CD1c-positive myeloid dendritic cell (primary cell): ENCODE measurements around the gene ADGRG7.
"Not testable (repeated sequence)": the region's sequence is repeated elsewhere in the genome, so short reads cannot be mapped to it uniquely, and the experiment has no call there.

Source experiments
- DNase-seq: peaks from one replicate; pipeline ENCODE4 v3.0.0-alpha.2; 2016; ENCODE audit errors: extremely low spot score

The ADGRG7 gene

DNA sequence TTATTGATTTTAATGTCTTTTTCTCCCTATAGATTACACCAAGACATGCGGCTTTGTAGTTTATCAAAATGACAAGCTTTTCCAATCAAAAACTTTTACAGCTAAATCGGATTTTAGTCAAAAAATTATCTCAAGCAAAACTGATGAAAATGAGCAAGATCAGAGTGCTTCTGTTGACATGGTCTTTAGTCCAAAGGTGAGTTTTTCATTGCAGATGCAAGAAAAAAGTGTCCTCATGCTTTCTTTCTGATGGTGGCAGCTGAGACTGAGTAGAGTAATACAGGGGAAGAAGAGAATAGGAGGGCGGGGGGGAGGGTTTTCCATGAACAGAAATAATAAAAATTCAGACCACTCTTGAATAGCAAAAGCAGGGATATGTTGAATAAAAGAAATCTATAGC is 36.5 kb downstream of the ADGRG7 start:
- DNase-seq: no peak

DNA sequence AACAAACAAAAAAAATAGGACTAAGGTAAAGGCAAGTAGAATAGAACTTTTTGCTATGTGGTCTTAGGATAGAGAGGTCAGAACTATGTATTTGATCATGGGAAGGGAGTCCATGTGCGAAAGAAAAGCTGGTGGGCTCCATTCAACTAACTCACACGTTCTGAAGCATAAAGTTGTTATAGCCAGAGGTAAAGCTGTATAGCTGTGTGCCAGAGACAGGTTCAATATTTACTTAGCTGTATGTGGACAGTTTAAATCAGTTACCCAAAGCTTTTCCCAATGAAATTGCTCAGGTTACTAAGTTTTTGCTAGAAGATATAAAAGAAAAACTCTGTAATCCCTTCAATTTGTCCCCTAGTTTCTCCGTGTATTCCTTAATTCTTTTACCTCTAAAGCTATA is 37.8 kb downstream of the ADGRG7 start:
- no peak for DNase-seq

DNA sequence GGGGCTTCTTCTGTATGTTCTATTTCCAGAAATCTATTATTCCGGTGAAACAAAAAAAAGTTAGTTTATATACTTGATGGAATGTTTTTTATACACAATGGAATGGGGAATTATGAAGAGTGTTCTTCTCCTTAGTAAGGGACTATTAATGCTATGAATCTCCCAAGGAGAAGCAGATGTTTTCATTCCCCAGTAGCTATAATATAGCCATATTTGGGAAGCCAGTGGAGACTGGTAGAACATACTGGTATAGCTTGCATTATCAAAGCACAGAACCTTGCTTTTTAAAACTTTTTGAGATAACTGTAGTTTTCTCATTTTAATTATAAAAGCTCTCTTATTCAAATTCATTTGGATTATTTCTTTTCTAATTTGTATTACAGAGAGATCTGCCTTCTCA is 38.3 kb downstream of the ADGRG7 start:
- no peak for DNase-seq

DNA sequence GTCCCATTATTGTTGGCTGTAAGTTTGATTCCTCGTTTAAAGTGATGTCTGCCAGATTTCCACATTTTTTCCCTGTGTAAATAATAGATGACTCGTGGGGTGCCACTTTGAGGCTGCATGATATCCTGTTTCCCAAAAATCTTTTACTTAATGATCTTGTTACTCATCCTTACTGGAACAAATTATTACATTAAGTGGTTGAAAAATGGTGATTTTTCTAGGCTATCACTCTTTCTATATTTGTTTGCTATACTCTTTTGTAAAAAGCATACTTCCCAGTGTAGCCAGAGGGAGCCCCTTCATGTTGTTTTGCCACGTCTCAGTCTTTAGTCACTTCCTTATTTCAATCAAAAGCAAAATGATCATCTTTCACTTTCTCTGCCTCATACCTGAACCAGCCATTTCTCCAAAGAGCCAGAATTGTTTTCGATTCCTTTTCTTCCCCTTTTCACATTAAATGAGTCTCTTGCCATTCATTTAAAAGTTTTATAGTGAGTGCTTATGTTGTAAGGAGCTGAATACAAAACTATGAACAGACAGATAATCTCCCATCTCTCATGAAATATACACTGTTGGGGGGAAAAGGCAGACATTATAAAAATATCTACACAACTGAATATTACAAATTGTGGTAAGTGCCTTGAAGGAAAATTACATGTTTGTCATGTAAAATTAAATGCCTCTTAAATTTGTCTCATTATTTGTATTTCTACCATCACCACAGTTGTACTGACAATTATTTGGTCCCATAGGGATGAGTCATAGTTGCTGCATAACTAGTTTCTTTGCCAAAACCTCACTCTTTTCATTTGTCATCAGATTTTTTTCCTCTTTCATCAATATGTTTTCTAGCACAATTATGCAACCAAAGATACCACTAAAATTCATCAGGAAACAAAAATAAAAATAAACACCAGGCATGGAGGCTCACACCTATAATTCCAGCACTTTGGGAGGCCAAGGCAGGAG is 41.5 kb downstream of the ADGRG7 start:
- peak; percentile 12 for DNase-seq

DNA sequence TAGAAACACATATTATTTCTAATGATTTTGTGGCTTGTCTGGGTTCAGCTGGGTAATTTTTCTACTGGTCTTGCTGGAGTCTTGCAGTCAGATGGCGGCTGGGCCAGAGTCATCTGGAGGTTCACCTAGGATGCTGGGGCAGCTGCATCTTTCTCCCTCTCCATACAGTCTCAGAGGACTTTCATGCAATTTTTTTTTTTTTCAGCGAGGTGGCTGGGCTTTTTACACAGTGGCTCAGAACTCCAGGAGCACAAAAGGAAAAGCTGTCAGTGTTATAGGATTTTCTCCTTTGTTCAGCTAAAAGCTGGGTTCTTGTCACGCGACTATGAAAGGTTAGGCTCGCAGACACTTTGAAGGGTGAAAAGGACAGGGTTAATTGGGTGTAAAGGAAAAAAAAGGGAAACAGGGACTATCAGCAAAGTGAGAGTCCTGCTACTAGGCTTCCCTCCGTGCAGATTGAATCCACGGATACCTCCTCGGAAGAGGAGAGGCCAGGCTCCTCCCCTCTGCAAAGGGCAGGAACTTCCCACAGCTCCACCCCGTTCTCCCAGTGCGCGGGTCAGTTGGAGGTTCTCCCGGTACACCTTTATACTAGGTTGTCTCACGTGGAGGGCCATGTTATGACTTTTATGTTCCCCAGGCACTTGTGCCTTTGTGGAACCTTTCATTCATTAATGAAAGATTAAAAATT is 44.3 kb downstream of the ADGRG7 start:
- no peak for DNase-seq

DNA sequence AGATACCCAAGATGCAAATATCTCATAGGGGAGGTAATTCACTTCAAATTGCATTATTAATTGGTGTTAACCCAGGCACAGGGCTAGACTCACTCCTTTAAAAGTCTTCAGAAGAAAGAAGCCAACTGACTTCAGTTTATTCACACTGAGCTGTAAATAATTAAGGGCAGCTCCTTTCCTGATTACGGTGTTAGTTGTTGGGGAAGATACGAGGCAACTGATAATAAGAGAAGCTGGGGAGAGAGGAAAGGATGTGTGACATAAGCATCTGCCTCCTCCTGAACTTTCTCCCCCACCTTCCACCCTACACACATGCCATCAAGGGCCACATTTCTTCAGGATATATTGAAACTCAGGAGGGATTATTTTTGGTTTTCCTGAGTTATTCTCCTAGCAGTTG is 47.5 kb downstream of the ADGRG7 start:
- DNase-seq: no peak

DNA sequence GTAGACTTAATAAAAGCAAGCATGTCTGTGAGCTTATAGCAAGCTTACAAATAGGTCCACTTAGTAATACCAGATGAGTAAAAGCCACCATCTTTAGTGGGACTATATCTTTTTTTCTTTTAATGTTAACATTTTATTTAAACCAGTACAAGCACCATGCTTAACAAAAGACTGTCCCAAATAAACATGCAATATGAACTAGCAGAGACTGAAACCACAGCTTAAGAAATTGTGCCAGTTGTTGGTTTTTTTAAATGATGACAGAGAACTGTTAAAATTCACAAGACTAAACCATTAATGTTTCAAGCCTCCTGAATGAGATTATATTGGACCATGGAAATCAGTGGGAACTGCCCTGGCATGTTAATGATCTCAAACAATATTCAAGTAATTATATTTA is 51.9 kb downstream of the ADGRG7 start:
- DNase-seq: not testable (repeated sequence)

DNA sequence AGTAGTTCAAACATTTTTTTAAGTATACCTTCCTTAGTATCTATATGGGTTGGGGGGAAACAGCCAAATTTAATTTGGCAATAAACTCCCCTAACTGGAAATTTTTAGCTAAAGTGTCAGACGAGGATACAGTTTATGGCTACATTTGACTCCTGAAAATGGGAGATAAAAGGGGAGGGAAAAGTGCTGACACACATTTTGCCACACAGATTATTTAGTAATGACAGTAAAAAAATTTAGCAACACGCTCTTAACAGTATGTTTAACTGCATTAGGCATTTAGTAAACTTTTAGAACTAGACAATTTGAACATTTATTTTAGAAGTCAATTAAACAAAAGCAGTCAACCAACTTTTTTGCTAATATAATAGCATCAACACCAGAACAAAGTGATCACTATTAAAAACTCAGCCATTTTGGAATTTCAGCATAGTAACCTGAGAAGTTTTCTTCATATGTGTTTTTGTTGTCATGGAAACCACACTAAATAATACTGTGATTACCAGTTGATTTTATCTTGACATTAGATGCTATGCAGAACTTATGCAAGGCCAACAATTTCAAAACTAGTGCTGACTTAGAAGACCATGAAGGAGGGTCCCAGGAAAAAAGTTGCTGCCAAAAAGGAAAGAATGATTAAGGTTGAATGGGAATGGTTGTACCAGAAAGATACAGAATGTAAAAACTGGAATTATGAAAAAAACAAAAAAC is 52.9 kb downstream of the ADGRG7 start:
- no peak for DNase-seq

DNA sequence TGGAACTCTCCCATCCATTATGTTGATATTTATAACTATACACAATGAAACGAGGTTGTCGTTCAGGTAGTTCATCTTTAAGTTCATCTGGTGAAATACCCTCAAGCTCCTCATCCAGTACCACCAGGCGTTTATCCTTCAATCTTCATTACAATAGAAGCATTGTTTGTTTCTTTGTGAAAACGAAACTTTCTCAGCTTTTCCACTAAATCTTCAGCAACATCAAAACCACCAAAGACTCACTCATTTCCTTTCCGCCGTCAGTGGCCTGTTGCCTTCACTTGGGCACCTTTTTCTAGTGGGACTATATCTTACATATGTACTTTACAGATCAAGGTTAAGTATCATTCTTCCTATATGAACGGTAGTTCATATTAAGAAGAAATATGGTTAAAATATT is 55.8 kb downstream of the ADGRG7 start:
- no peak for DNase-seq

DNA sequence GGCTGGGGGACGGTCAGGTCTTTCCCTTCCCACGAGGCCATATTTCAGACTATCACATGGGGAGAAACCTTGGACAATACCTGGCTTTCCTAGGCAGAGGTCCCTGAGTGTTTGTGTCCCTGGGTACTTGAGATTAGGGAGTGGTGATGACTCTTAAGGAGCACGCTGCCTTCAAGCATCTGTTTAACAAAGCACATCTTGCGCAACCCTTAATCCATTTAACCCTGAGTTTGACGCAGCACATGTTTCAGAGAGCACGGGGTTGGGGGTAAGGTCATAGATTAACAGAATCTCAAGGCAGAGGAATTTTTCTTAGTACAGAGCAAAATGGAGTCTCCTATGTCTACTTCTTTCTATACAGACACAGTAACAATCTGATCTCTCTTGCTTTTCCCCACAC is 57.3 kb downstream of the ADGRG7 start:
- not testable (repeated sequence) for DNase-seq

DNA sequence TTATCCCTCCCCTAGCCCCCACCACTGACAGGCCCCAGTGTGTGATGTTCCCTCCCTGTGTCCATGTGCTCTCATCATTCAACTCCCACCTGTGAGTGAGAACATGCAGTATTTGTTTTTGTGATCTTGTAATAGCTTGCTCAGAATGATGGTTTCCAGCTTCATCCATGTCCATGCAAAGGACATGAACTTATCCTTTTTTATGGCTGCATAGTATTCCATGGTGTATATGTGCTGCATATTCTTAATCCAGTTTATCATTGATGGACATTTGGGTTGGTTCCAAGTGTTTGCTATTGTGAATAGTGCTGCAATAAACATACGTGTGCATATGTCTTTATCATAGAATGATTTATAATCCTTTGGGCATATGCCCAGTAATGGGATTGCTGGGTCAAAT is 57.9 kb downstream of the ADGRG7 start:
- DNase-seq: not testable (repeated sequence)

DNA sequence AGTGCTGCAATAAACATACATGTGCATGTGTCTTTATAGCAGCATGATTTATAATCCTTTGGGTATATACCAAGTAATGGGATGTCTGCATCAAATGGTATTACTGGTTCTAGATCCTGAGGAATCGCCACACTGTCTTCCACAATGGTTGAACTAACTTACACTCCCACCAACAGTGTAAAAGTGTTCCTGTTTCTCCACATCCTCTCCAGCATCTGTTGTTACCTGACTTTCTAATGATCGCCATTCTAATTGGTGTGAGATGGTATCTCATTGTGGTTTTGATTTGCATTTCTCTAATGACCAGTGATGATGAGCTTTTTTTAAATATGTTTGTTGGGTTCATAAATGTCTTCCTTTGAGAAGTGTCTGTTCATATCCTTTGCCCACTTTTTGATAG is 61.6 kb downstream of the ADGRG7 start:
- DNase-seq: not testable (repeated sequence)

DNA sequence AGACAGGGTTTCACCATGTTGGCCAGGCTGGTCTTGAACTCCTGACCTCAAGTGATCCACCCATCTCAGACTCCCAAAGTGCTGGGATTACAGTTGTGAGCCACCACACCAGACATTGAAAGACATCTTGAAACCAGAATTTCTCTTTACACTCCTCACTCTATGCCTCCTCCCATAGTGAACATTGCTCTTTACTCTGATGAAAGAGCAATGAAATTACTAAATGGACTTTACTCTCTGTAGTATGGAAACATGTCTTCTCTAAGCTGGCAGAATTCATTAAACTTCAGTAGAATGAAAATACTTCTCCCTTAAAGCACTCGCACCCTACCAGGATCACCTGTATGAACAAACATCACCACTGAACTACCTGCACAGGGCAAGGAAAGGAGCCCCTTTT is 72.1 kb downstream of the ADGRG7 start:
- no peak for DNase-seq

DNA sequence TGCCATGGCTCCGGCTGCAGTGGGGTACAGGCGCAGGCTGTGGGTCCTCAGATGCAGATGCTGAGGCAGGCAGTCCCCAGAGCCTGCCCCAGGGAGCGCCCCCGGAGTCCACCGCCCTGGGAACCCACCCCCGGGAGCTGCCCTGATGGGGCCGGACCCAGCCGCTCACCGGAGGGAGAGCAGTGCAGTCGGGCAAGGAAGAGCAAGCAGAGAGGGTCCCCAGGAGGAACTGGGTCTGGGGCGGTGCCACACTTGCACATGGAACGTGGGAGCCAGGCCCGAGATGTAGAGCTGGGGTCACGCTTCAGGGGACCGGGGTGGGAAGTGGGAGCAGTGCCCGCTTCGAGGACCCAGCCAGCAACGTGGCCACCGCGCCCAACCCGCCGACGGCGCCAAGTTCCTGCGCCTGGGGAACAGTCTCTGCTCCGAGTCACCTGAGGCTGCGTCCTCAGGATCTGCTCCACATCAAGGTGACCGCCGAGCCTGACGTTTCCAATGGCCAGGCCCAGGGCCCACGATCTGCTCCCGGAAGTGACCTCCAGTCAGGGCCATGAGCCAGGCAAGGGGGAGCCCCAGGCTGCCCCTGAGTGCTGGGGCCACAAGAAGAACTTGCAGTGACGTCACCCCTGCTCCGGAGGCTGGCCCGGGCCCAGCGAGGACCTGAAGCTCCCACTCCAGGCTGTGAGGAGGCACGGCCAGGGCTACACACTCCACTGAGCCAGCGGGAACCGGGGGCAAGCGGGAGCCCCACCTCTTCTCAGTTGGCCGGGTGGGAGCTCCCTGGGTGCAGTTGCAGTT is 72.9 kb downstream of the ADGRG7 start:
- DNase-seq: no peak

DNA sequence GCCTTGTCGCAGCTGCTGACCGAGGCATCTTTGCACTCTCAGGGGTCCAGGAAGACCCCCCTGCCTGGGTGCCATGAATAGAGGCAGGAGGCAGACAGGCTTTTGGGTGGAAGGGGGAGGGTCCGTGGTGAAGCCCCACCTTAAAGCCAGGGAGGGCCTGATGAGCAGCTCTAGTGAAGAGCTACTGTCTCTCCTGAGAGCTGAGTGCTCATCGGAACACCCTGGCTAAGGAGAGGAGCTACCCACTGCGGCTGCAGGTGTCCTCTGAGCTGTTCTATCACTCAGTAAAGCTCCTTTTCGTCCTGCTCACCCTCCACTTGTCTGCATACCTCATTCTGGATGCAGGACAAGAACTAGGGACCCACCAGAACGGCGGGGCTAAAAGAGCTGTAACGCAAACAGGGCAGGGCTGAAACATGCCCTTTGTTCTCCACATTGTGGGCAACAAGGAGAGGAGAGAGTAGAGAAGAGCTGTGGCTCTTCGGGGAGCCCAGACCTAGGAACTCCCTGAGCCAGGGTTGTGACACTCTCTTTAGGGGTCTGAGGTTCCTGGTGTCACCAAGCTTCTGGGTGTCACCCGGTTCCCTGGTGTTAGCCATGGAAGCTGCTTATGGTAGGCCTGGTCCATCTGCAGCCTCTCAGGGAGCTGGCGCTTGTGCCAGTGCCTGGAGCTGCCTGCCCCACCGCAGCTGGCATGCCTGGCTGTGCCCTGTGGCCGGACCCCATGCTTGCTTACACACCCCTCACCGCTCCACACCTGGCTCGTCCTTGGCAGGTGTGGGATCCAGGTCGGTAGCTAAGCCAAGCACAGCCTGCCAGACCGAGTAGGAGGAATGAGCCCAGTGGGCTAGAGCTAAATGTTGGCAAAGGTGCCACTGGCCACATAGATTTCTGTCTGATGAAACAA is 73.7 kb downstream of the ADGRG7 start:
- DNase-seq: no peak

DNA sequence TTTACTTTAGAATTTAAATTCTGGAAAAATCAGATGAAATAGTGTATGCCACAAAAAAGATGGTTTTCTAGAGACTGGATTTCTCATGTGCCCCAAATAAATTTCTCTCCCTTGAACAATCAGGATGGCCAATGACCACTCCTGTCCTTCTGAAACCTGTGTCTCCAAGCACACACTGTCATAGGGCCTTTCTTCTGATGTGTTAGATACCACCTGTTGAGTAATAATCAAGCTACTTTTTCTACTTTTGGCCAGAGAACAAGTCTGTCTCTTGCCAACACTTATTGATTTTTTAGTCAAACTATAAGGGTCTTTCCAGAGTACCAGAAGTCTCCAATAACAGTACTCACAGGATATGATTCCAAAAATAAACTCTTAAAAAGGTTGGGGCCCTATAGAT is 83.8 kb downstream of the ADGRG7 start:
- DNase-seq: no peak

DNA sequence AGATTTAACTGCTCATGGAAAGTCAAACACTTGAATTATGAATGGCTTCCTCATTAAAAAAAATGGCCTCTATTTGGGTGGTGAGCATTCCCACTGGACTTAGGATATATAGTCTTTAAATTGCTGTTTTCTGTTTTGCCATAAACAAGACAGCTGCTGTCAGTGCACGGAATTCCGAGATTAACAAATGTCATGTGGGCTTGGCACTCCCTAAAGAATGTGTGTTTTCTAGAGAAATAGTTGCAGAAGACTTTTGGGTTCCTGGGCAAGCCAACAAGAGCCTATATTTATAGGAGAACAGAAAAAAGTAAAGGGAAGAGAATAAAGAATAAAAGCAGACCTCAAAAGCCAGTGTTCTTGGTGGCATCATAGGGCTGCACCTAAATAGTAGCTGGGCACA is 86.3 kb downstream of the ADGRG7 start:
- DNase-seq: no peak

DNA sequence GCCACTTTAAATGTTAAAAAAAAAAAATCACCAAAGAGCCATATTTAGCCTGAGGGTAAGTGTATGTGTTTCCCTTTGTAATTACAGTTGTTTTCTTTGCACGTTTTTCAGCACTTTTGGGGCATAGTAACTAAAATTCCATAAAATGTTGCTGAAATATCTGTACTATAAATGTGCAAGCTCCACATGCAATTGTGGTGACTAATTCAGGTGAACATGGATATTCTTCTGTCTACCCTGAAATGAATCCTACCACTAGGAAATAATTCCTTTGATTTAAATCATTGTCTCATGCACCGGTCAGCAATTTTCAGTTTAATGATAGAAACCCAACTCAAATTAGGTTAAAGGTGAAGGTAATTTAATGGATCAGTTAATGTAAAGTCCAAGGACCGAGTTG is 86.8 kb downstream of the ADGRG7 start:
- no peak for DNase-seq

DNA sequence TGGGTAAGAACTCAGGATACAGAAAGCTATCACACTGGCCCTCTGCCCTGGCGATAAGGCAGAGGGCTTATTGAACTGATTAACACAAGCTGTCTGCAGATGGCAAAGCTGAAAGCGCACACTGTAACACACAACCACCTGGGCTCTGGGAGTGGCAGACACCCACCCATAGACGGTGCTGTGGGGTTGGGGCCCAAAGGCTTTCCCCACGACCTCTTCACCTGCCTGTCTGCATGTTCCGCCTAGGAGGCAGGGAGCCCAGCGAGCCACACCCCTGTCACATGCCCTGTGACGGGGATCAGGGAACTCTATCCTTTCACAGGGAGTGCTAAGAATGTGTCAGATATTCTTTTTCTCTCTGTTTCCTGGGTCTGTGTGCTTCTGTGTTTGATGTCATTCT is 87.8 kb downstream of the ADGRG7 start:
- DNase-seq: no peak

DNA sequence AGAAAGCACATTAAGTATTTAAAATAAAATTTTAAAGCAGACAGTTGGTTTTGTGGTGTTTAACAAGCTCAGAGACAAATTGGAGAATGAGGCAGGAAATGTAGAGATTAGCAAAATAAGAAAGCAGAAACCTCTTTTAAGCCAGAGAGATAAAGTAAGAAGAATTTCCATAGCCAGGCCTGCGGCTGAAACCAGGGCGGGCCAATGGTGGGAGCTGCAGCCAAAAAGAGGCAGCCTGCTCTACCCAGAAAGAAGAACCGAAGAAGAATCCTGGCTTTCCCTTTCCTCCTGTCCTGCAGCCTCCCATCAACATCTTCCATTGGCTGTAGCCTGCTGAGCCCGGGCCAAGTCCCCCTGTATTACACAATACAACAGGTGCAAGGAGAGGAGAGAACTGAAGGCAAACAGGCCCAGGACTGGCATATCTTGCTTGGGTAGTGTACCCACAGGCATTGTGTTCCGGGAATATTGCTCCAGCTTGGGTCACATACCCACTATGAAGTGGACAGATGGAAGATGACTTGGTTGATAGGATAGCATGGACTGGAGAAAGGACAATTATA is 88.4 kb downstream of the ADGRG7 start:
- no peak for DNase-seq
